NB4 (cell line): ENCODE results near the gene C2CD4A.

ENCODE experiments used
- CTCF ChIP-seq: IDR thresholded peaks from one replicate; pipeline ENCODE4 v1.5.1; 2012; ENCODE audit warnings: low read depth, low read length
- POLR2A ChIP-seq: IDR thresholded peaks from 2 replicates; pipeline ENCODE4 v1.6.1; 2011; ENCODE audit warnings: mild to moderate bottlenecking; ENCODE audit not compliant: insufficient read length; ENCODE audit errors: extremely low read depth

- no peak for TF ChIP-seq CTCF
- TF ChIP-seq POLR2A = no peak
Observed at GRCh38 chr15:62027916-62028315, 38.9 kb upstream of the C2CD4A start.
